Stomach smooth muscle (tissue), 2 donors: Measurements from ENCODE around the gene PLCB1.

Experiments used
- H3K27ac ChIP-seq: one replicate; pipeline ENCODE4 v1.7.0; 2013; ENCODE audit warnings: mild to moderate bottlenecking, low read length, inconsistent platforms
- H3K27me3 ChIP-seq, 2 donors: one replicate each; pipeline ENCODE4 v1.7.0; 2013; ENCODE audit warnings: low read length in 2 of 2; ENCODE audit not compliant: insufficient read depth in 2 of 2, control insufficient read depth in 1 of 2
- H3K36me3 ChIP-seq, 2 donors: one replicate each; pipeline ENCODE4 v1.7.0; 2013; ENCODE audit warnings: low read length in 2 of 2; ENCODE audit not compliant: control insufficient read depth in 2 of 2, insufficient read depth in 2 of 2
- H3K4me1 ChIP-seq: one replicate; pipeline ENCODE4 v1.7.0; 2013; ENCODE audit warnings: low read length; ENCODE audit not compliant: control insufficient read depth, insufficient read depth
- H3K4me3 ChIP-seq, 2 donors: one replicate each; pipeline ENCODE4 v1.7.0; 2013; ENCODE audit warnings: low read length in 2 of 2
- H3K9ac ChIP-seq, 2 donors: one replicate each; pipeline ENCODE4 v1.7.0; 2013; ENCODE audit warnings: low read length in 2 of 2, mild to moderate bottlenecking in 1 of 2
- H3K9me3 ChIP-seq, 2 donors: one replicate each; pipeline ENCODE4 v1.7.0; 2013; ENCODE audit warnings: low read length in 2 of 2; ENCODE audit not compliant: control insufficient read depth in 2 of 2
- donor health status: healthy.
- donor health status: Pancreatic carcinoma.

The PLCB1 gene

DNA sequence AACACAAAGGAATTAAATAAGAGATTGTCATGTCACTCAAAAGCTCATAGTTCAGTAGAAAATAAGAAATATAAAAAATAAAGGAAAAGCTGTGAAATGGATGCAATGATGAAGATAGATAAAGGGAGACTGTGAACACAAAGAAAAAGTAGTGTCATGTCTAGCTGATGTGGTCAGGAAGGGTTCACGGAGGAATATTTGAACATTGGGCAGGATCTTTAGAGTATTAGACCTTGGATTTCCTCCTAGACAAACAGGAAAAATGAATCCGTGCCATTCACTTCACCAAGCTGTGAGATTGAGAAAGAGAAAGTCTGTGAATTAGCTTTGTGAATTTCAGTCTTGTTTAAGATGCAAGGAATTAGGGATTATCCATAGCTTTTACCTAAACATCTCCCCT lies 522.4 kb downstream of the PLCB1 start:
- no peak overlapping the region for H3K4me3 ChIP-seq
- H3K27ac ChIP-seq, result no peak overlapping the region
- H3K27me3 ChIP-seq, result no peaks in the 10 kb centered on the region
- no peaks in the 10 kb centered on the region for H3K36me3 ChIP-seq
- no peaks in the 10 kb centered on the region for H3K9me3 ChIP-seq
- H3K4me1 ChIP-seq, result no peaks in the 10 kb centered on the region
- no peak overlapping the region for H3K9ac ChIP-seq

DNA sequence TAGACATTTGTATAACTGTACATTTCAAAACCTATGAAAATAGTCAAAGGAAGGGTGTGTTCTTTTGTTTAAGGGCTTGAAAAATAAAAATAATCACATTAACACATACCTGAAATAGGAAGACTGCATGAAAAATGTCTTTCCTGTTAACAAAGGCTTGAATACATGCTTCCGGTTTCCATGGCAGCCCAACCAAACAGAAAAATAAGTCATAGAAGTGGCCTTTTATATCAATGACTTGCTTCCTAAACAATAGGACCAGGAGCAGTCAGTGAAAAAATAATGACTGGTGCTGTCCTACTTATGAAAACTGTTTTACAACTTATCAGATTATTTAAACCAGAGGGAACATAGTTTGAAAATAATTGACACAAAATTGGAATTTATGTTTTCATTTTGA lies 524.3 kb downstream of the PLCB1 start:
- no peak overlapping the region for H3K9ac ChIP-seq
- H3K27ac ChIP-seq, result no peak overlapping the region
- no peaks in the 10 kb centered on the region for H3K9me3 ChIP-seq
- peaks cover 0 to 4% of the 10 kb centered on the region in 2 donors for H3K36me3 ChIP-seq
- no peaks in the 10 kb centered on the region for H3K4me1 ChIP-seq
- H3K4me3 ChIP-seq, result no peak overlapping the region
- H3K27me3 ChIP-seq, result no peaks in the 10 kb centered on the region

DNA sequence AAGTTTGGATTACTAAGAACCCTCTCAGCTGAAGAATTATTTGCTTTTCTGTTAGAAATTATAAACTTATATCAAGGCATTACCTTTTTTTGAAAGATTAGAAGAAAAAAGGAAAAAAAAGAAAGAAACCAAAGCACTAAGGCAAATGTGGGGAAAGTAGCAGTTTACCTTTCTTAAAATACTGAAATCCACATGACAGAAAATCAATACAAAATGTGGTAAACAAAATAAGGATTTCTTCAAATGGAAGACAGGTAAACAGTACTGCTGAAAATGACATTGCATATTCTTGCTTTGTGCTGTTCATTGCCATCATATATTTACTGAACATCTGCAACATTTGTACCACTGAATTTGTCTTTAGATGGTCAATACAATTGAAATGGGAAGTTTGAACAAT lies 525.6 kb downstream of the PLCB1 start:
- Histone ChIP-seq H3K27me3 (no peaks in the 10 kb centered on the region), H3K36me3 (peaks cover 0 to 4% of the 10 kb centered on the region in 2 donors), H3K4me3 (no peak overlapping the region), H3K27ac (no peak overlapping the region), H3K4me1 (no peaks in the 10 kb centered on the region), H3K9ac (no peak overlapping the region), H3K9me3 (no peaks in the 10 kb centered on the region)

DNA sequence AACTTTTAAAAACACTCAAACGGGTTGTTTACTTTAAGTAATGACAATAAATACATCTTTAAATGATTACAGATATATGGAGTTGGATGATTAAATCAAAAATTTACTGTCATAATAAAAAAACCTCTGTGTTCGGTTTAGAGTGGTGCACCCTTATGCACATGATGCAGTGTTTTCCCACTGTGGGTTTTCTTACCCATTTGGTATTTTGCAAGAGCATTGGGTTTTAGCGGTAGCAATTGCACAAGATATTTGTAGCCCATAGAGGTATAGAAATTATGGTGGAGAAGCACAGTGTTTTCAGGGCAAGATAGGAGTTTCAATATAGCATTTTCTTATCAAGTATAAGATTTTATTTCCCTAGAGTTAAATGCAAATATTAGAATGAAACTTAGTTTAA lies 526.0 kb downstream of the PLCB1 start:
- Histone ChIP-seq H3K27ac (no peak overlapping the region), H3K4me3 (no peak overlapping the region), H3K27me3 (no peaks in the 10 kb centered on the region), H3K36me3 (peaks cover 0 to 4% of the 10 kb centered on the region in 2 donors), H3K4me1 (no peaks in the 10 kb centered on the region), H3K9me3 (no peaks in the 10 kb centered on the region), H3K9ac (no peak overlapping the region)

DNA sequence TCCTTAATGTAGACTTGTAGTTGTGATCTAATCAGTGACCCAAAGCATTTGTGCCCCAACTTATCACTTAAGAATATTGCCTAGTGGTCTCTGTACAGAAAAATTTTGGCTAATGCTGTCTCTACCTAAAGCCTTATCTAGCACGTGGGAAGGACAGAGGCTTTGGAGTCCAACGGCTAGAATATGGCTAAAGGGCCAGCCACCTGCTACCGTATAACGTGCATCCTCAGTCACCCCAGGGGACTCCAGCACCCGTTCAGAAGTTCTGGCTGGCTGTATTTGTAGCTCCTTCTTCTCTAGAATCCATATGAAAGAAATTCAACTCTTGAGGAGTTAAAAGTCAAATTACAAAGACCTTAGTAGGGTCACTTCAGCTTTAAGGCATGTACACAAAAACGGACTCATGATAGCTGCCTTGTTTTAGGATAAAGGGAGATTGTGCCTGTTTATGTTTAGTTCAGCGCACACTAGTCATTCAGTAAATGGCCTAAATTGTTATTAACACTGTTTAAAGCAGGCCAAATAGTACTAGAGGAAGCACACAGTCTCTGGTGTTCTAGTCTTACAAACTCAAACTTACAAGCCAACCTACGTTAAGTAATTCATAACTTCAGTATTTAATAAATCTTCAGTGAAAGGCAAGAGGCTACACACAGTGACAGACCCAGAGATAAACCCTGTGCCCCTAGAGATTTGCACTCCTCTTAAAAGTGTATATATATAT lies 529.3 kb downstream of the PLCB1 start:
- H3K9me3 ChIP-seq, result no peaks in the 10 kb centered on the region
- no peaks in the 10 kb centered on the region for H3K4me1 ChIP-seq
- peaks cover 4 to 6% of the 10 kb centered on the region in 2 donors for H3K36me3 ChIP-seq
- H3K27ac ChIP-seq, result no peak overlapping the region
- no peak overlapping the region for H3K4me3 ChIP-seq
- H3K9ac ChIP-seq, result no peak overlapping the region
- H3K27me3 ChIP-seq, result no peaks in the 10 kb centered on the region

DNA sequence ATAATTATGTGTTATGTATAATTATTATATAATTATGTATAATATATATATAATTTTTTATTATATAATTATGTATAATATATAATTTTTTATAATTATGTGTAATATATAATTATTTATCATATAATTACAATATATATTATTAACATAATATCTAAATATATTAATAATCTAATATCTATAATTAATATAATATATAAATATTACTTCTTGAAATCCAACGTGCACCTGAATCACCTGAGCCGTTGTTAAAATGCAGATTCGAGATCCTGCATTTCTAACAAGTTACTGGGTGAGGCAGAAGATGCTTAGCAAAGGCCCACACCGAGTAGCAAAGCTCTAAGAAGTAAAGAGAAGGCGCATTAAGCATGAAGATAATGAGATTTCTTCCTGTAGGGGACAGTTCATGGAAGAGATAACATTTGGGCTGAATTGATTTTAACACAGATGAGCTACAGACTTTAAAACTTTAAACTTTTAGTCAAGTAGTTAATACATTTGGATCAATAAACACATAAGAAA lies 530.4 kb downstream of the PLCB1 start:
- Histone ChIP-seq H3K4me1 (no peaks in the 10 kb centered on the region), H3K27ac (no peak overlapping the region), H3K36me3 (peaks cover 4 to 6% of the 10 kb centered on the region in 2 donors), H3K27me3 (no peaks in the 10 kb centered on the region), H3K9me3 (no peaks in the 10 kb centered on the region), H3K4me3 (no peak overlapping the region), H3K9ac (no peak overlapping the region)

DNA sequence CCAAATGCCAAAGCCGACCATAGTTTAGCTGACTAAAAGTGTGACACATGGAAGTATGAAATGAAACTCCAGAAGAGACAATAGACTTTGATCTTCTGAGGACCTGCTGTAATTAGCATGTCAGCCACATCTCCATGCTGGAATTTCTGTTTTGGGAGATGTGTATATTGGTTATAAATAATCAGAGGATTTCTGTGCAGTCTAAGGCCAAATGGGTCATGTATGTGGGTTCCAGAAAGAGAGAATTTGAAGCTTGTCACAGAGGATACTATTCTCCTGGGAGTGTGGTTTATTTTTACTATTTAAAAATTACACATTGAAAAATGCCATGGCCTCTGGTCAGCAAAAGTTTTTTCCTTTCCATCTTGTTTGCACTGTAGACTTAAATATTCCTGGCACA lies 531.4 kb downstream of the PLCB1 start:
- no peaks in the 10 kb centered on the region for H3K4me1 ChIP-seq
- H3K27me3 ChIP-seq, result no peaks in the 10 kb centered on the region
- H3K9ac ChIP-seq, result no peak overlapping the region
- no peak overlapping the region for H3K27ac ChIP-seq
- H3K9me3 ChIP-seq, result no peaks in the 10 kb centered on the region
- no peak overlapping the region for H3K4me3 ChIP-seq
- peaks cover 4 to 6% of the 10 kb centered on the region in 2 donors for H3K36me3 ChIP-seq

DNA sequence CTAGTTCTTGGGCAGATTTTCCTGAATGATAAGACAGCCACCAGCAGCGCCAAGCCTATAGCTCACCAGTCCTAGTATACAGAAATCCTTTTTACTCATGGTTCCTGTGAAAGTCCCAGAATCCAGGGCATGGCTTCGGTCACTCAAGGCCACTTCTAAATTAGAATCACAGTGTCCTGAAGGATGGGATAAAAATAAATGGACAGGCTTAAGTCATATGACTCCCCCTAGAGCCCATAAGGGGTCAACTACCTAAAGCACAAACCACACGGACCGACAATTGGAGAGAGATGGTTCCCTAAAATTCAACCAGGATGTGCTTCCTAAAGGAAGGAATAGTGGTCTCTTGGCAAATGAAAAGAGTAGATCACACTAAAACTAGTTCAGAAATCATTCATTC lies 532.7 kb downstream of the PLCB1 start:
- no peak overlapping the region for H3K27ac ChIP-seq
- peaks cover 4 to 8% of the 10 kb centered on the region in 2 donors for H3K36me3 ChIP-seq

DNA sequence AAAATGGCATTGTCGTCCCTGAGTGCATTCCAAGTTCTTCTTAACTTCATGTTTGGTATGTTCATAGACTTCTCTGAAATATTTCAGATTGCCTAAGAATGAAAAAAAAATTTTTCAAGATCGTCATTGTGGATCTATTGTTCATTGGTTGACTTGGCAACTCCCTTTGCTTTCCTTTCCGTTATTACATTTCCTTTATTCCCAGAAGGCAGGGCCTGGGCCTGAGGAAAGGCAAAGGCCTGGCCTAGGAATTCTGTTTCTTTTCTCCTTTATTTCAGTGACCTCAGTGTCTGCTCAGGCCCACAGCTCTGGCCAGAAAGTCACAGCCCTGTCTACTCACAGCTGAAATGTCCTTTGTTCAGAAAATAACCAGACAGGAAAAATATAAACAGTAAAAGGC lies 535.2 kb downstream of the PLCB1 start:
- Histone ChIP-seq H3K27ac (peak overlapping the region; percentile 42), H3K36me3 (peaks cover 0 to 8% of the 10 kb centered on the region in 2 donors), H3K9ac (no peak overlapping the region), H3K27me3 (no peaks in the 10 kb centered on the region), H3K9me3 (no peaks in the 10 kb centered on the region), H3K4me3 (no peak overlapping the region), H3K4me1 (no peaks in the 10 kb centered on the region)

More for the DNA sequence above, 532.7 kb downstream of the PLCB1 start:
- H3K9me3 ChIP-seq, result no peaks in the 10 kb centered on the region
- H3K27me3 ChIP-seq, result no peaks in the 10 kb centered on the region
- H3K4me1 ChIP-seq, result no peaks in the 10 kb centered on the region
- no peak overlapping the region for H3K4me3 ChIP-seq
- H3K9ac ChIP-seq, result no peak overlapping the region

DNA sequence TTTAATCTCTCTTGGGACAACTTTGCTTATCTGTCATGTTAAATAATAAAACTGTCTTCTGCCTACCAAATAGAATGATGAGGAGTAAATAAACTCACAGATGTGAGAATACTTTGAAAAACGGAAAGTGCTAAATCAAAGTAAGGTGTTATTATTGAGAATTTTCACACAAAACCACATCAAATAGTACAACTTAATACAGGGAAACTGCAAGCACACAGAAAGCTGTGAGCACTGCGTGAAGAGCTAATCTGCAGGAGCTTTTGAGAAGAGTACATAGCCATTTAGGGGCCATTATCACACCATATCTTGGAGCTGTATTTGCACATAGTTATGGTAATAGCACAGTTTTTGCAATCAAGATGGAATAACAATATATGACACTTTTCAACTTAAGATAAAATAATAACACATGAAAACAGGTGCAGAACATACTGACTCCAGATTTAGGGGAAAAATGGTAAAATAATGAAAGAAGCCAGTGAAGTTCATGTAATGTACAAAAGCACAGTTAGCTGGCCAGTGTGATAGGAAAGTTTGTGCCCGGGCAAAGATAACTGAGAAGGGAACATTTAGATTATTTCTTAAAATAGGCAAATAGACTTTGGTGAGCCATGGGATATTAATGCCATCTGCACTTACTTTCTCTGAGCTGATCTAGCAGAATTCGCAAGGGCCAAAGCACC lies 538.3 kb downstream of the PLCB1 start:
- Histone ChIP-seq H3K4me3 (no peak overlapping the region), H3K36me3 (peaks cover 0 to 16% of the 10 kb centered on the region in 2 donors), H3K27me3 (no peaks in the 10 kb centered on the region), H3K9me3 (no peaks in the 10 kb centered on the region), H3K4me1 (no peaks in the 10 kb centered on the region), H3K9ac (no peak overlapping the region), H3K27ac (no peak overlapping the region)

DNA sequence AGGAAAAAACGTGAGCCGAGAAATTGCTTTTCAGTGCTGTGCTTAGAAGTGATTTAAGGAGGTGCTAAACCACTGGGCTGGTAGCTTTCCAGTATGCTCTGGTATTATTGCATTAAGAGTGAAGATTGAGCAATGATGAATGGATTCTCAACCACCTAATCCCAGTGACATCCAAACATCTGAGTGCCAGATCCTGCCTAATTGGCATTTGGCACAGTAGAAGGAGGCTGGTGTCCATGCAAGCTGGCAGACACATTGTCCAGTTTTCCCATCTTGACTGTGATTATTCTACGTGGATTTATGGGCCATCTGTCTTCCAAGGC lies 538.8 kb downstream of the PLCB1 start:
- H3K36me3 ChIP-seq, result peaks cover 0 to 15% of the 10 kb centered on the region in 2 donors
- H3K27ac ChIP-seq, result no peak overlapping the region
- H3K4me3 ChIP-seq, result no peak overlapping the region
- no peaks in the 10 kb centered on the region for H3K27me3 ChIP-seq
- no peaks in the 10 kb centered on the region for H3K9me3 ChIP-seq
- no peak overlapping the region for H3K9ac ChIP-seq
- H3K4me1 ChIP-seq, result no peaks in the 10 kb centered on the region
